Loucy (cell line): ENCODE results near the gene TM6SF1.

ENCODE experiments used
- EZH2phosphoT487 ChIP-seq: fragments of 200-600 bp; IDR thresholded peaks from 2 replicates; pipeline ENCODE4 v1.6.1; 2018; ENCODE audit warnings: antibody characterized with exemption, mild to moderate bottlenecking, moderate library complexity, borderline replicate concordance
- TF ChIP-seq, protein P1 (sequence below): fragments of 200-600 bp; sonication (generic); conservative IDR thresholded peaks from 2 replicates; pipeline ENCODE4 v1.5.1; 2014; ENCODE audit warnings: mild to moderate bottlenecking, antibody characterized with exemption, low read length

DNA sequence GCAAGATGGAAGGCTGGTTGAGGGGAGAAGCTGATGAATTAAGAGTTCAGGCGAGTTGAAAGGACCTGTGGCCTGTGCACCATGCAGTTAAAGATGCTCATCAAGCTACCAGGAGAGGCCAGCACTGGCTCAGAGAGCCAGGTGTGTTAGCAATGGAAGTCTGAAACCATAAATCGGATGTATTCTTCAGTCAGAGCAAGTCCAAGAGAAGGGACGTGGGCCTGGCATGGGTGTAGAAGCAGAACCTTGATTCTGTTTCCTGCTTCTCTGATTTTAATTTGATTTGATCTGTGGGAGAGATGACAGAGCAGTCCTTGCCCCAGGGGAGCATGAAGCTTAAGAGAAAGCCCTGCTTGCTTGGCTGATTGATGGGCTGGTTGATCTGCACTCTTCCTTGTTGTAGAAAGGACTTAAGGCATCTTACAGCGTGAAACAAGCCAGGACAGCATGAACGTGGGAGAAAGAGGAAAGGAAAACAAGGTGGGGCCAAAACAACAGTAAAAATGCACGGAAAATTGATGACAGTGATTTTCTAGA, 10.9 kb downstream of the TM6SF1 start:
- TF ChIP-seq, protein P1, sequence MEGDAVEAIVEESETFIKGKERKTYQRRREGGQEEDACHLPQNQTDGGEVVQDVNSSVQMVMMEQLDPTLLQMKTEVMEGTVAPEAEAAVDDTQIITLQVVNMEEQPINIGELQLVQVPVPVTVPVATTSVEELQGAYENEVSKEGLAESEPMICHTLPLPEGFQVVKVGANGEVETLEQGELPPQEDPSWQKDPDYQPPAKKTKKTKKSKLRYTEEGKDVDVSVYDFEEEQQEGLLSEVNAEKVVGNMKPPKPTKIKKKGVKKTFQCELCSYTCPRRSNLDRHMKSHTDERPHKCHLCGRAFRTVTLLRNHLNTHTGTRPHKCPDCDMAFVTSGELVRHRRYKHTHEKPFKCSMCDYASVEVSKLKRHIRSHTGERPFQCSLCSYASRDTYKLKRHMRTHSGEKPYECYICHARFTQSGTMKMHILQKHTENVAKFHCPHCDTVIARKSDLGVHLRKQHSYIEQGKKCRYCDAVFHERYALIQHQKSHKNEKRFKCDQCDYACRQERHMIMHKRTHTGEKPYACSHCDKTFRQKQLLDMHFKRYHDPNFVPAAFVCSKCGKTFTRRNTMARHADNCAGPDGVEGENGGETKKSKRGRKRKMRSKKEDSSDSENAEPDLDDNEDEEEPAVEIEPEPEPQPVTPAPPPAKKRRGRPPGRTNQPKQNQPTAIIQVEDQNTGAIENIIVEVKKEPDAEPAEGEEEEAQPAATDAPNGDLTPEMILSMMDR, result no peak
- no peak for TF ChIP-seq EZH2phosphoT487
